ENCODE results near the gene TMEM212. TPM values are rescaled to one million over a fixed set of nuclear protein-coding genes. Genes with fewer than 3 reads are reported as not detected.
A peak's percentile ranks its signal among the peaks of the same experiment; 100 is the strongest.

Gene TMEM212
- total and polyA plus RNA-seq, 7 donors, result not detected

- peaks cover 0 to 19% (median 12%) of the 10 kb centered on the region in 4 donors for H3K4me1 ChIP-seq
- no peaks in the 10 kb centered on the region for H3K9me3 ChIP-seq
These were observed 14.0 kb upstream of the TMEM212 start for GRCh38 chr3:171828902-171829770.

GRCh38 chr3:171829841-171830517 is 13.2 kb upstream of the TMEM212 start:
- 7 to 37% methylated on average over 6 of the region's 6 CpGs for WGBS, 2 donors
- peak; percentile 89 for DNase-seq

More at GRCh38 chr3:171828902-171829770, 14.0 kb upstream of the TMEM212 start:
- intact Hi-C loops (cut with DNase I), result no loop called here
- 79 to 82% methylated on average over 5 of the region's 5 CpGs for WGBS, 2 donors
- no peak for DNase-seq
- peak overlapping the region; percentile 42 to 54 (median 46) for H3K27ac ChIP-seq
- no peaks in the 10 kb centered on the region for H3K27me3 ChIP-seq
- no peaks in the 10 kb centered on the region for H3K36me3 ChIP-seq
- TF ChIP-seq, protein P1, sequence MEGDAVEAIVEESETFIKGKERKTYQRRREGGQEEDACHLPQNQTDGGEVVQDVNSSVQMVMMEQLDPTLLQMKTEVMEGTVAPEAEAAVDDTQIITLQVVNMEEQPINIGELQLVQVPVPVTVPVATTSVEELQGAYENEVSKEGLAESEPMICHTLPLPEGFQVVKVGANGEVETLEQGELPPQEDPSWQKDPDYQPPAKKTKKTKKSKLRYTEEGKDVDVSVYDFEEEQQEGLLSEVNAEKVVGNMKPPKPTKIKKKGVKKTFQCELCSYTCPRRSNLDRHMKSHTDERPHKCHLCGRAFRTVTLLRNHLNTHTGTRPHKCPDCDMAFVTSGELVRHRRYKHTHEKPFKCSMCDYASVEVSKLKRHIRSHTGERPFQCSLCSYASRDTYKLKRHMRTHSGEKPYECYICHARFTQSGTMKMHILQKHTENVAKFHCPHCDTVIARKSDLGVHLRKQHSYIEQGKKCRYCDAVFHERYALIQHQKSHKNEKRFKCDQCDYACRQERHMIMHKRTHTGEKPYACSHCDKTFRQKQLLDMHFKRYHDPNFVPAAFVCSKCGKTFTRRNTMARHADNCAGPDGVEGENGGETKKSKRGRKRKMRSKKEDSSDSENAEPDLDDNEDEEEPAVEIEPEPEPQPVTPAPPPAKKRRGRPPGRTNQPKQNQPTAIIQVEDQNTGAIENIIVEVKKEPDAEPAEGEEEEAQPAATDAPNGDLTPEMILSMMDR (IDR thresholded peaks at IDR 0.05), result no peak
- TF ChIP-seq POLR2AphosphoS5 (IDR thresholded peaks at IDR 0.05) (no peak), EP300 (IDR thresholded peaks at IDR 0.05) (no peak), POLR2A (IDR thresholded peaks at IDR 0.05) (no peak)
- no peak overlapping the region for H3K4me3 ChIP-seq

DNA sequence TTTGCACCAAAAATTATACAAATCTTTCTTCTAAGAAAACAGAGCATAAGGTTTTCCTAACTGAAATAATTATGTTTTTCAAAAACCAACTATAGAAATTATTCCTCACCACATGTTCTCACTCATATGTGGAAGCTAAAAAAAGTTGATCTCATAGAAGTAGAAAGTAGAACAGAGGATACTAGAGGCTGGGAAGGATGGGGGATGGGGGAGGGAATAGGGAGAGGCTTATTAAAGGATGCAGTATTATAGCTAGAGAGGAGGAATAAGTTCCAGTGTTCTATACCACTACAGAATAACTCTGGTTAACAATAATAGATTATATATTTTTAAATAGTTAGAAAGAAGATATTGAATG is 12.7 kb upstream of the TMEM212 start:
- H3K27ac ChIP-seq, result peak overlapping the region; percentile 35 to 54 (median 46)
- no peaks in the 10 kb centered on the region for H3K9me3 ChIP-seq
- no peak overlapping the region for H3K4me3 ChIP-seq
- intact Hi-C loops (cut with DNase I), result loop anchor here (5.0 to 10.0 kb wide), 3 partner anchors 128 to 504 kb away; no protein-coding TSS in a partner anchor
- H3K36me3 ChIP-seq, result no peaks in the 10 kb centered on the region
- DNase-seq, result no peak
- H3K4me1 ChIP-seq, result peaks cover 0 to 23% (median 14%) of the 10 kb centered on the region in 4 donors
- no peaks in the 10 kb centered on the region for H3K27me3 ChIP-seq
- TF ChIP-seq, protein P1 (IDR thresholded peaks at IDR 0.05), result no peak
- TF ChIP-seq POLR2AphosphoS5 (IDR thresholded peaks at IDR 0.05) (no peak), EP300 (IDR thresholded peaks at IDR 0.05) (no peak), POLR2A (IDR thresholded peaks at IDR 0.05) (no peak)

More at GRCh38 chr3:171829841-171830517, 13.2 kb upstream of the TMEM212 start:
- Histone ChIP-seq H3K27me3 (no peaks in the 10 kb centered on the region), H3K9me3 (no peaks in the 10 kb centered on the region), H3K27ac (peak overlapping the region; percentile 35 to 54 (median 46)), H3K4me1 (peaks cover 0 to 23% (median 14%) of the 10 kb centered on the region in 4 donors), H3K36me3 (no peaks in the 10 kb centered on the region), H3K4me3 (no peak overlapping the region)
- intact Hi-C loops (cut with DNase I), result loop anchor here (5.0 to 10.0 kb wide), 3 partner anchors 128 to 505 kb away; no protein-coding TSS in a partner anchor
- TF ChIP-seq EP300 (IDR thresholded peaks at IDR 0.05) (no peak), POLR2AphosphoS5 (IDR thresholded peaks at IDR 0.05) (peak in 3 of 4 donors; percentile 61 to 77 (median 76)), POLR2A (IDR thresholded peaks at IDR 0.05) (no peak)
- TF ChIP-seq, protein P1 (IDR thresholded peaks at IDR 0.05), result peak in 3 of 4 experiments; percentile 44 to 58 (median 49)

GRCh38 chr3:171831936-171832335 is 11.2 kb upstream of the TMEM212 start:
- 89 to 92% methylated on average over 3 of the region's 3 CpGs for WGBS, 2 donors

More at GRCh38 chr3:171831936-171832335, 11.2 kb upstream of the TMEM212 start:
- Histone ChIP-seq H3K36me3 (no peaks in the 10 kb centered on the region), H3K27me3 (no peaks in the 10 kb centered on the region), H3K4me1 (peaks cover 0 to 23% (median 14%) of the 10 kb centered on the region in 4 donors), H3K4me3 (no peak overlapping the region), H3K27ac (peak overlapping the region in 1 of 4 donors; percentile 36), H3K9me3 (no peaks in the 10 kb centered on the region)
- DNase-seq, result no peak
- intact Hi-C loops (cut with DNase I), result loop anchor here (5.0 to 10.0 kb wide), 3 partner anchors 130 to 503 kb away; no protein-coding TSS in a partner anchor
- TF ChIP-seq EP300 (IDR thresholded peaks at IDR 0.05) (no peak), POLR2AphosphoS5 (IDR thresholded peaks at IDR 0.05) (no peak), POLR2A (IDR thresholded peaks at IDR 0.05) (no peak)
- TF ChIP-seq, protein P1 (IDR thresholded peaks at IDR 0.05), result no peak

Data from sigmoid colon (tissue), 7 donors.